GM23338 (cell line): ENCODE data around the gene SIL1. TPM values are rescaled to one million over a fixed set of nuclear protein-coding genes. Genes with fewer than 3 reads are reported as not detected.

ENCODE experiments used
- ATAC-seq: fragments of 200-7000 bp; cut with Tn5 transposase; 3 replicates; pipeline ENCODE4 v1.9.1; 2020
- DNase-seq: peaks from one replicate; pipeline ENCODE4 v3.0.0-alpha.2; 2015; ENCODE audit warnings: low spot score
- H2AFZ ChIP-seq: fragments of 200-600 bp; sonication (generic); 2 replicates; pipeline ENCODE4 v1.8.0; 2016; ENCODE audit warnings: antibody characterized with exemption, mild to moderate bottlenecking, moderate library complexity
- H3F3A ChIP-seq: fragments of 200-600 bp; sonication (generic); replicated peaks from 2 replicates; pipeline ENCODE4 v1.8.0; 2017; ENCODE audit warnings: antibody characterized with exemption, mixed run types, low read depth
- H3K27ac ChIP-seq: fragments of 200-600 bp; sonication (generic); 2 replicates; pipeline ENCODE4 v1.6.1; 2016; ENCODE audit warnings: low read depth
- H3K27me3 ChIP-seq: fragments of 200-600 bp; sonication (generic); 2 replicates; pipeline ENCODE4 v1.8.0; 2016; ENCODE audit warnings: mild to moderate bottlenecking, mixed run types, moderate library complexity; ENCODE audit not compliant: insufficient read depth
- H3K36me3 ChIP-seq: fragments of 200-600 bp; sonication (generic); 2 replicates; pipeline ENCODE4 v1.8.0; 2016; ENCODE audit warnings: mild to moderate bottlenecking; ENCODE audit not compliant: insufficient read depth
- H3K4me1 ChIP-seq: fragments of 200-600 bp; sonication (generic); 2 replicates; pipeline ENCODE4 v1.8.0; 2016; ENCODE audit warnings: mild to moderate bottlenecking, moderate library complexity; ENCODE audit not compliant: insufficient read depth
- H3K4me2 ChIP-seq: fragments of 200-600 bp; sonication (generic); 2 replicates; pipeline ENCODE4 v1.7.1; 2017; ENCODE audit warnings: mixed run types
- H3K4me3 ChIP-seq: fragments of 200-600 bp; sonication (generic); 2 replicates; pipeline ENCODE4 v1.6.1; 2016; ENCODE audit warnings: mixed run types
- H3K79me2 ChIP-seq: fragments of 200-600 bp; sonication (generic); replicated peaks from 2 replicates; pipeline ENCODE4 v1.8.0; 2017; ENCODE audit warnings: mild to moderate bottlenecking; ENCODE audit not compliant: insufficient read depth
- H3K9me2 ChIP-seq: fragments of 200-600 bp; sonication (generic); 2 replicates; pipeline ENCODE4 v1.8.0; 2017; ENCODE audit not compliant: insufficient read depth
- H4K20me1 ChIP-seq: fragments of 200-600 bp; sonication (generic); replicated peaks from 2 replicates; pipeline ENCODE4 v1.8.0; 2017; ENCODE audit warnings: mild to moderate bottlenecking; ENCODE audit not compliant: insufficient read depth
- H3K27ac Mint-ChIP-seq: 2 replicates; pipeline ENCODE4 v1.8.0; 2020; ENCODE audit warnings: inconsistent platforms, mild to moderate bottlenecking, moderate library complexity, mixed read lengths
- H3K27me3 Mint-ChIP-seq: 3 replicates; pipeline ENCODE4 v1.8.0; 2022; ENCODE audit warnings: low read depth, mild to moderate bottlenecking, moderate library complexity, mixed read lengths, inconsistent platforms; ENCODE audit not compliant: insufficient read depth, poor library complexity
- H3K36me3 Mint-ChIP-seq: 3 replicates; pipeline ENCODE4 v1.8.0; 2021; ENCODE audit warnings: low read depth, mild to moderate bottlenecking, inconsistent platforms, moderate library complexity, mixed read lengths
- H3K4me1 Mint-ChIP-seq: 3 replicates; pipeline ENCODE4 v1.8.0; 2020; ENCODE audit warnings: mild to moderate bottlenecking, inconsistent platforms, mixed read lengths
- H3K4me3 Mint-ChIP-seq: 3 replicates; pipeline ENCODE4 v1.8.0; 2021; ENCODE audit warnings: moderate library complexity, mild to moderate bottlenecking, inconsistent platforms, mixed read lengths
- H3K9me3 Mint-ChIP-seq: 3 replicates; pipeline ENCODE4 v1.8.0; 2020; ENCODE audit warnings: moderate library complexity, mild to moderate bottlenecking, inconsistent platforms, mixed read lengths
- CREB1 ChIP-seq: fragments of 250-450 bp; sonication (Bioruptor Pico); IDR thresholded peaks from 2 replicates; pipeline ENCODE4 v1.5.0; 2020; ENCODE audit warnings: low read depth, mild to moderate bottlenecking, moderate library complexity
- CTCF ChIP-seq, 2 experiments: fragments of 200-600 bp in 1 of 2; sonication (generic) in 1 of 2; conservative IDR thresholded peaks; 2 replicates each; pipeline versions ENCODE4 v1.5.1 to v1.6.1; 2016 to 2017; ENCODE audit warnings: antibody characterized with exemption in 2 of 2, low read depth in 2 of 2, mild to moderate bottlenecking in 2 of 2, moderate library complexity in 1 of 2
- NANOG ChIP-seq: IDR thresholded peaks from 2 replicates; pipeline ENCODE4 v1.6.1; 2016; ENCODE audit warnings: antibody characterized with exemption, borderline replicate concordance
- ZNF331 ChIP-seq: fragments of 250-450 bp; sonication (Bioruptor Pico); IDR thresholded peaks from 2 replicates; pipeline ENCODE4 v1.5.0; 2020; ENCODE audit warnings: low read depth, mild to moderate bottlenecking, moderate library complexity
- polyA plus RNA-seq: library from polyadenylated mRNA; unstranded; fragments of >200 nt; fragmentation: Nextera tagmentation; extraction: Ambion mirVana; gene quantifications from 2 replicates; pipeline ENCODE4 v1.2.1, GENCODE V29; 2016
- total RNA-seq: library from RNA; depleted of rRNA; stranded (reverse); fragments of >200 nt; shearing (Covaris generic); gene quantifications from 2 replicates; pipeline ENCODE4 v1.2.3, GENCODE V29; 2014
- TF ChIP-seq, protein P1 (sequence below): IDR thresholded peaks from one replicate; pipeline ENCODE4 v1.6.1; 2018; ENCODE audit warnings: antibody characterized with exemption; ENCODE audit not compliant: unreplicated experiment

SIL1 gene
- total and polyA plus RNA-seq, 2 experiments from 2014 or later, result 5.5 to 5.9 TPM

DNA sequence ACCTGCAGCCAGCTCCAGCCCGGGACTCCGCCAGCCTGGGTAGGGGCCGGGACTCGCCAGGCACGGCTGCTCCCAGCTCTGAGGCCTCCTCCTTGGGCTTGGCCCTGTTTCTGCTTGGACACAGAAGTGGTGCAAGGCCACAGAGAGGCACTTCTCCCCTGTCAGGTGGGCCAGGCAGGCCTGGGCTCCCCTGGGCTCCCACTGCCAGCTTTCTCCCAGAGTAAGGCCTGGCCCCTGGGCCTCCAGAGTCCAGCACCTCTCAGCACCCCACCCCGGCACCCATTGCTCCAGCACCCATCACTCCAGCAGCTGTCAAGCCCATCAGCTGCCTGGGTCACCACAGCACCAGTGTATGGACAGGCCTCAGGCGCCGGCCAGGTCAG lies 251.9 kb downstream of the SIL1 start:
- peaks cover 38% of the 10 kb centered on the region for H3K4me1 Mint-ChIP-seq
- Histone ChIP-seq H3K9me2 (no peaks in the 10 kb centered on the region), H3K36me3 (no peaks in the 10 kb centered on the region), H3K4me2 (no peak overlapping the region), H3F3A (no peaks in the 10 kb centered on the region), H3K27me3 (no peaks in the 10 kb centered on the region), H2AFZ (no peak overlapping the region), H3K27ac (no peak overlapping the region), H4K20me1 (no peaks in the 10 kb centered on the region), H3K4me3 (no peak overlapping the region), H3K79me2 (no peaks in the 10 kb centered on the region), H3K4me1 (no peaks in the 10 kb centered on the region; the same call in 1 of the 2 replicates)
- peaks cover 20% of the 10 kb centered on the region for H3K27me3 Mint-ChIP-seq
- no peak for DNase-seq
- H3K36me3 Mint-ChIP-seq, result no peaks in the 10 kb centered on the region
- TF ChIP-seq CTCF (conservative IDR thresholded peaks at IDR 0.05; ENCODE audit: low read depth in 2 of 2) (no peak), NANOG (no peak)
- TF ChIP-seq, protein P1, sequence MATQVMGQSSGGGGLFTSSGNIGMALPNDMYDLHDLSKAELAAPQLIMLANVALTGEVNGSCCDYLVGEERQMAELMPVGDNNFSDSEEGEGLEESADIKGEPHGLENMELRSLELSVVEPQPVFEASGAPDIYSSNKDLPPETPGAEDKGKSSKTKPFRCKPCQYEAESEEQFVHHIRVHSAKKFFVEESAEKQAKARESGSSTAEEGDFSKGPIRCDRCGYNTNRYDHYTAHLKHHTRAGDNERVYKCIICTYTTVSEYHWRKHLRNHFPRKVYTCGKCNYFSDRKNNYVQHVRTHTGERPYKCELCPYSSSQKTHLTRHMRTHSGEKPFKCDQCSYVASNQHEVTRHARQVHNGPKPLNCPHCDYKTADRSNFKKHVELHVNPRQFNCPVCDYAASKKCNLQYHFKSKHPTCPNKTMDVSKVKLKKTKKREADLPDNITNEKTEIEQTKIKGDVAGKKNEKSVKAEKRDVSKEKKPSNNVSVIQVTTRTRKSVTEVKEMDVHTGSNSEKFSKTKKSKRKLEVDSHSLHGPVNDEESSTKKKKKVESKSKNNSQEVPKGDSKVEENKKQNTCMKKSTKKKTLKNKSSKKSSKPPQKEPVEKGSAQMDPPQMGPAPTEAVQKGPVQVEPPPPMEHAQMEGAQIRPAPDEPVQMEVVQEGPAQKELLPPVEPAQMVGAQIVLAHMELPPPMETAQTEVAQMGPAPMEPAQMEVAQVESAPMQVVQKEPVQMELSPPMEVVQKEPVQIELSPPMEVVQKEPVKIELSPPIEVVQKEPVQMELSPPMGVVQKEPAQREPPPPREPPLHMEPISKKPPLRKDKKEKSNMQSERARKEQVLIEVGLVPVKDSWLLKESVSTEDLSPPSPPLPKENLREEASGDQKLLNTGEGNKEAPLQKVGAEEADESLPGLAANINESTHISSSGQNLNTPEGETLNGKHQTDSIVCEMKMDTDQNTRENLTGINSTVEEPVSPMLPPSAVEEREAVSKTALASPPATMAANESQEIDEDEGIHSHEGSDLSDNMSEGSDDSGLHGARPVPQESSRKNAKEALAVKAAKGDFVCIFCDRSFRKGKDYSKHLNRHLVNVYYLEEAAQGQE, result no peak
- H3K4me3 Mint-ChIP-seq, result no peak overlapping the region
- H3K27ac Mint-ChIP-seq, result no peak overlapping the region
- H3K9me3 Mint-ChIP-seq, result no peaks in the 10 kb centered on the region
- peak; percentile 53 for ATAC-seq

- no peak overlapping the region for H3K4me3 ChIP-seq
- no peak overlapping the region for H3K4me2 ChIP-seq
- H3K27me3 ChIP-seq, result no peaks in the 10 kb centered on the region
- DNase-seq (peak; percentile 66), ATAC-seq (peak; percentile 36)
- H3K9me2 ChIP-seq, result no peaks in the 10 kb centered on the region
- H3K79me2 ChIP-seq, result no peaks in the 10 kb centered on the region
- Mint-ChIP-seq H3K27me3 (peaks cover 17% of the 10 kb centered on the region), H3K4me3 (no peak overlapping the region), H3K4me1 (peaks cover 38% of the 10 kb centered on the region), H3K9me3 (no peaks in the 10 kb centered on the region), H3K36me3 (no peaks in the 10 kb centered on the region), H3K27ac (peak overlapping the region; percentile 78; the same call in 1 of the 2 replicates)
- no peaks in the 10 kb centered on the region for H3K36me3 ChIP-seq
- H3F3A ChIP-seq, result no peaks in the 10 kb centered on the region
- peak; percentile 28 to 51; a peak in 2 of 4 replicates for TF ChIP-seq CTCF (conservative IDR thresholded peaks at IDR 0.05; ENCODE audit: low read depth in 2 of 2)
- no peak for TF ChIP-seq CREB1 (CRISPR knock-in tag)
- no peak for TF ChIP-seq ZNF331 (CRISPR knock-in tag)
- no peak overlapping the region for H2AFZ ChIP-seq
- no peaks in the 10 kb centered on the region; the same call in 1 of the 2 replicates for H3K4me1 ChIP-seq
- no peaks in the 10 kb centered on the region for H4K20me1 ChIP-seq
- H3K27ac ChIP-seq, result no peak overlapping the region
These were observed 252.5 kb downstream of the SIL1 start for GRCh38 chr5:138945421-138946240.
